ENCODE data around the gene LEMD3.
"Not testable (repeated sequence)": the region's sequence is repeated elsewhere in the genome, so short reads cannot be mapped to it uniquely, and the experiment has no call there.

Gene LEMD3

DNA sequence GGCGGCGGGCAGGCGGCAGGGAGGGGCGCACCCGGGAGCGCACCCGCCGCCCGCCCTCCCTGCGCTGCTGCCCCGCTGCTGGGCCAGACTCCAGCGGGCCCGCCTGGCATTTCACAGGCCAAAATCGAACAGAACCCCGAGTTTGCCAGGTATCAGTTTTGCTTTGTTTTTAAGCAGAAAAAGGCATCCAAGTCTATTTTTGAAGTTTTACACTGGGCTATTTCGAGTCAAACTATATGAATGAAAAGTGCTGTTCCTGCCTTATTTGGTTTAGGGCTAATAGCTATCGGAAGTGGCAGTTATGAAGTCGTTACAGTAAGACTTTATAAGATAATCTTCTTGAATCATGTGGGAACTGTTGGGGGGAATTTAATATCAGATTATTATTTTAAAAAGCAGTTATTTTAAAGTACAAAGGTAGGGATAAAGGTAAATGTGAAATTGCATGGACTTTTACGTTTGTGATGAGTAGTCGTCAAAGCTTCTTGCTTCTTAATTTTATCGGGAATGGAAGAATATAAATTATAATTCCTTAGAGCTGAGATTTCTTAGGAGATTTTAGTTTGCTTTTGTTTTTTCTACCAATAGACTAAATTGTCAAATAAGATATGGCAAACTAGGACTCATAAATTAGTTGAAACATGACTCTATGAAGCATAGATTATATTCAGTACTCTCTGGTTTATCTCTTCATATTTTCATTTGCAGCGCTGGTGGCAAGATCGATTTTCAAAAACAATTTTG, 110.2 kb downstream of the LEMD3 start:
- DNase-seq: no peak

DNA sequence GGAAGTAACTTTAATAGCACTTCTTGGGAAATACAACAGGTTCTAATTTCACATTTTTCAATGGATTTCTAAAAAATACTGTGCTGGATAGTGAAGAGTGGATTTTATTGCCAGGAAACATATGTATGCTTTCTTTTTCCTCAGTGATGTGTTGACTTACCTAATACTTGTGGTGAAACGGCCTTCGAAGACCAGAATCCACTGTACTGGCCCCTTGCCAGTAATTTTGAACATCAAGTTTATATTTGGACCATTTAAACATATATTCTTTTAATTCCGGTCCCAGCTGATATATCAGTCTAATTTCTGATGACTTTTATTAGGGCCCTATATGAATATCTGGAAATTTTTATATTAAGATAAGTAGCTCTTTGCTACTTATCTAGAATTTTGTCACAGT, 110.9 kb downstream of the LEMD3 start:
- DNase-seq: no peak

DNA sequence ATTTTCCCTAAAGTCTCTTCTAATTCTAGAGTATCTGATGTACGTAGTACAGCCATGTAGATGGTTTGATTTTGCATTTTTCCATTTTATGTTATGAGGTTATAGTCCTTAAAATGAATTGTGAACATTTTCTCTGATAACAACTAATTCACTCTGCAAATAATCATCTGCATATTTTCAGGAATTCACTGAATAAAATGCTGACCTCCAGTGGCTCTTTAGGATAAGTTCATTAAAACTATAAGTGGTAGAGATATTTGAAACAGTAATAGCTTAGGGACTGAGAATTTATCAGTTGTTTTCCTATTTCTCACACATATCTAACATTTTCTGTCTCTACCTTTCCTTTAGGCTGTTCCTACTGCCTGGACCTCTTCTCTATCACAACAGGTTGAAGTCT, 113.5 kb downstream of the LEMD3 start:
- DNase-seq: no peak

DNA sequence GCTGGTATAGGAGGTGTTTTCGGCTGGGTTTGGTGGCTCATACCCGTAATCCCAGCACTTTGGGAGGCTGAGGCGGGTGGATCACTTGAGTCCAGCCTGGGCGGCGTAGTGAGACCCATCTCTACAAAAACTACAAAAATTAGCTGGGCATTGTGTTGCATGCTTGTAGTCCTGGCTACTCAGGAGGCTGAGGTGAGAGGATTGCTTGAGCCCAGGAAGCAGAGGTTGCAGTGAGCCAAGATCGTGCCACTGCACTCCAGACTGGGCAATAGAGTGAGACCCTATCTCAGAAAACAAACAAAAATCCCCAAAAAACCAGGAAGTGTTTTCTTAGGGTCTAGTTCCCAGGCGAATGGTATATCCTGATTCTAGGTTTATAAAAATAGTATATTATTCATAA, 116.1 kb downstream of the LEMD3 start:
- DNase-seq: not testable (repeated sequence)

DNA sequence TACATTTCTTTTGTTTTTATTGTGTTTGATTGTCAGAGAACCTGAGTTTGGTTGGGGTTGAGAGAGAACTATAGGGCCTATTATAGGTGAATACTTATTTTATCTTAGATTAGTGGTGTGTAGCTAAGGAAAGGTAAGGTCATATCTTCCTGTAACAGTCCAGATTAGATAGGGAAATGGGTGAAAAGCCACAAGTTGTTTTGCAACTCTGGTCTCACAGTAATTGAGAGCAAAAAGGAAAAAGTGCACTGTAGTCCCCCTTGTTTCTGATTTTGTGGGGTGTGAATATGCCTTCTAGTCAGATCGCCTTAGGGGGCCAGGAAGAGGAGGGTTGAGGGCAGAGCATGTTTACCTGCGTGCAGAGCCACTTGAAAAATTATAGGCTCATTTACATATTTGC, 118.0 kb downstream of the LEMD3 start:
- DNase-seq: no peak

DNA sequence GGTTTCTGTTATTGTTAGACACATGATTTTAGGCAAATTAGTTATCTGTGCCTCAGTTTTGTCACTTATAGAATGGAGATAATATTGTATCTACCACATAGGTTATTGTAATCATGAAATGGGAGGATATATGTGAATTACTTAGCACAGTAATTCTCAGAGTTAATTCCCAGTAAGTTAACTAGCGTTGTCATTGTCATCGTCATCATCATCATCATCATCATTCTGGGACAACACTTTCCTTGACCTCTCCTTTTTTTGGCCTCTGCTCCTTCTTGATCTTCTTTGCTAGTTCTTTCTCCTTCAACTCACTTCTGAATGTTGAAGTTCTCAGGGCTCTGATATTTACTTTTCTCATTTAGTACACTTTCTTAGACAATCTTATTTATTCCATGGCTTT, 122.9 kb downstream of the LEMD3 start:
- DNase-seq: no peak

DNA sequence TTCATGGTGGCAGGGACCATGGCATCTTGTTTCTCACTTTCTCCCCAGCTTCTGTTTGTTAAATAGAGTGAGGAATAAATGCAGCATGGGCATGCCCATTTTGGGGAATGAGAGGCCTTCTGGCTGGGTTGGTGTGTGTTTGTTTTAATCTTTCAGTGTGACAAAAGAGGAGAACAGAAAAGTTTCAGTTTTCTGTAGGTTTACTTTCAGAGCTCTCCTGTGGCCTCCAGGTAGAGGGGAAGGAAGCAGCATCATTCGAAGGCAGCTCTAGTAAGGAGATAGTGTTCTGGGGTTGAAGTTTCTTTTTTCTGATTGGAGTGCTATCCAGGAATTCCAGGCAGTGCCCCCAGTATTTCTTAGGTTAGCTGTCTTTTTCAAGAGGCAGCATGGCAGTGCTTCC, 124.4 kb downstream of the LEMD3 start:
- no peak for DNase-seq

DNA sequence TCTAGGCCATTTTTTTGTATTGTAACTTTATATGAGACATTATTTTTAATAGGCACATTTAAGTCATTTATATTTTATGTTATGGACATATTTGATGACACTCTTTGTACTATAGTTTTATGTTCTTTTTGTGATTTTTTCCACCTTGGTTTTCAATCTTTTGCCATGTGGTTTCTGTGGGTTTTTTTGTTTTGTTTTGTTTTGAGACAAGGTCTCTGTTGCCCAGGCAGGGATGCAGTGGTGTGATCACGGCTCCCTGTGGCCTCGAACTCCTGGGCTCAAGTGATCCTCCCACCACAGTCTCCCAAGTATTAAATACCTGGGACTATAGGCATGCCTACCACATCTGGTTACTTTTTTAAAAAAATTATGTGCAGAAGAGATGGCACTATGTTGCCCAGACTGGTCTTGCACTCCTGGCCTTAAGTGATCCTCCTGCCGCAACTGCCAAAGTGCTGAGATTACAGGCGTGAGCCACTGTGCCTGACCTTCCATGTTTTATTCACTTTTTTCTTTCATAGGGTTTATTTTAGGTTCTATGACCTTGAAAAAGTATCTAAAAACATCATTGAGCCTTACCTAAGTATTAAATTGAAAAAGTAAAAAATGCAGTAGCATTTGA, 125.4 kb downstream of the LEMD3 start:
- DNase-seq: no peak

DNA sequence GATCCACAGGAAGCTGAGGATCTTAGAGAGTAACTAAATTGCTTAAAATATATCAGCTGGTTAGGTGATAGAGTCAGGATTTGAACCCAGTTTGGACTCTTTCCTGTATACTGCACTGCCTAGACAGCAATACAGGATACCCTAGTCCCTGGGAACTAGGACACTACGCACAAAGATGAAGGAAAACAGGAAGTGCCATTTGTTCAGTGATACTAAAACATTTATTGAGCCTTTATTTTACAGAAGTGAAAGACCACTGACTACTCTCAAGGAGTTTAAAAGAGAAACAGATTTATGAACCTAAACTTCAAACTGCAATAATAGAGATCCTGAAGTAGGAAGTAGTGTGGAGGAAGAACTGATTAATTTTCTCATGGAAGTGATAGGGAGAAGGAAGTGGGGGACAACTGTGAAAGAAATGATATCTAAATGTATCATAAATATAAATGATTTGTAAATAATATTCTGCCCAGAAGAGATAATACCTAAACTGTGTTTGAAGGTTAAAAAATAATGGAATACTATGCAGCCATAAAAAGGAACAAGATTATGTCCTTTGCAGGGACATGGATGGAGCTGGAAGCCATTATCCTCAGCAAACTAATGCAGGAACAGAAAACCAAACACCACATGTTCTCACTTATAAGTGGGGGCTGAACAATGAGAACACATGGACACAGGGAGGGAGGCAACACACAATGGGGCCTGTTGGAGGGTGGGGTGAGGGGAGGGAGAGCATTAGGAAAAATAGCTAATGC, 127.3 kb downstream of the LEMD3 start:
- no peak for DNase-seq
